Parathyroid adenoma (tissue), 2 donors: ENCODE measurements around the gene TPRG1L.

Experiments
- H2AFZ ChIP-seq: fragments of 300-600 bp; sonication (generic); one replicate; pipeline ENCODE4 v1.7.0; 2017; ENCODE audit warnings: antibody characterized with exemption, mild to moderate bottlenecking
- H3K27ac ChIP-seq: fragments of 300-600 bp; sonication (generic); one replicate; pipeline ENCODE4 v1.7.0; 2017
- H3K27me3 ChIP-seq: fragments of 300-600 bp; sonication (generic); one replicate; pipeline ENCODE4 v1.7.0; 2017; ENCODE audit warnings: low read length; ENCODE audit not compliant: control insufficient read depth, insufficient read depth
- H3K36me3 ChIP-seq: fragments of 300-600 bp; sonication (generic); one replicate; pipeline ENCODE4 v1.7.0; 2017; ENCODE audit warnings: low read length; ENCODE audit not compliant: control insufficient read depth, insufficient read depth
- H3K4me1 ChIP-seq: fragments of 300-600 bp; sonication (generic); one replicate; pipeline ENCODE4 v1.7.0; 2017; ENCODE audit warnings: control low read depth
- H3K4me2 ChIP-seq: fragments of 300-600 bp; sonication (generic); one replicate; pipeline ENCODE4 v1.7.0; 2017; ENCODE audit warnings: low read length
- H3K4me3 ChIP-seq: fragments of 300-600 bp; sonication (generic); one replicate; pipeline ENCODE4 v1.7.0; 2017; ENCODE audit warnings: low read depth, low read length
- H3K79me2 ChIP-seq: fragments of 300-600 bp; sonication (generic); one replicate; pipeline ENCODE4 v1.7.0; 2017; ENCODE audit warnings: control low read depth
- H3K9ac ChIP-seq: fragments of 300-600 bp; sonication (generic); one replicate; pipeline ENCODE4 v1.7.0; 2017; ENCODE audit warnings: mild to moderate bottlenecking
- H3K9me3 ChIP-seq: fragments of 300-600 bp; sonication (generic); one replicate; pipeline ENCODE4 v1.7.0; 2017; ENCODE audit warnings: low read length; ENCODE audit not compliant: control insufficient read depth
- CTCF ChIP-seq: fragments of 300-600 bp; sonication (generic); IDR thresholded peaks from one replicate; pipeline ENCODE4 v1.7.0; 2017; ENCODE audit warnings: antibody characterized with exemption, mild to moderate bottlenecking
- donor health status: primary hyperparathyroidism.

The TPRG1L gene

GRCh38 chr1:3627515-3628253 lies 2.9 kb downstream of the TPRG1L start:
- Histone ChIP-seq H3K4me3 (no peak overlapping the region), H3K9ac (no peak overlapping the region), H3K4me1 (no peaks in the 10 kb centered on the region), H3K4me2 (no peak overlapping the region), H3K9me3 (no peaks in the 10 kb centered on the region), H3K27ac (no peak overlapping the region), H2AFZ (no peak overlapping the region), H3K27me3 (no peaks in the 10 kb centered on the region), H3K79me2 (no peaks in the 10 kb centered on the region), H3K36me3 (no peaks in the 10 kb centered on the region)
- TF ChIP-seq CTCF = no peak

- no peak overlapping the region for H3K4me2 ChIP-seq
- H3K27ac ChIP-seq = no peak overlapping the region
- H3K36me3 ChIP-seq = no peaks in the 10 kb centered on the region
Measured at GRCh38 chr1:3628445-3628844, 3.6 kb downstream of the TPRG1L start.

GRCh38 chr1:3629561-3630160 lies 4.8 kb downstream of the TPRG1L start:
- H3K36me3 ChIP-seq = no peaks in the 10 kb centered on the region
- no peak for TF ChIP-seq CTCF
- H3K27ac ChIP-seq = no peak overlapping the region
- no peak overlapping the region for H3K4me3 ChIP-seq
- H3K79me2 ChIP-seq = no peaks in the 10 kb centered on the region
- no peaks in the 10 kb centered on the region for H3K27me3 ChIP-seq
- H3K4me1 ChIP-seq = no peaks in the 10 kb centered on the region
- no peak overlapping the region for H3K4me2 ChIP-seq
- H3K9me3 ChIP-seq = no peaks in the 10 kb centered on the region
- H2AFZ ChIP-seq = no peak overlapping the region
- H3K9ac ChIP-seq = no peak overlapping the region

More at GRCh38 chr1:3628445-3628844, 3.6 kb downstream of the TPRG1L start:
- no peak for TF ChIP-seq CTCF
- no peaks in the 10 kb centered on the region for H3K4me1 ChIP-seq
- no peaks in the 10 kb centered on the region for H3K9me3 ChIP-seq
- no peak overlapping the region for H3K9ac ChIP-seq
- no peak overlapping the region for H2AFZ ChIP-seq
- H3K79me2 ChIP-seq = no peaks in the 10 kb centered on the region
- no peaks in the 10 kb centered on the region for H3K27me3 ChIP-seq
- no peak overlapping the region for H3K4me3 ChIP-seq

GRCh38 chr1:3630161-3630611 lies 5.4 kb downstream of the TPRG1L start:
- Histone ChIP-seq H3K4me1 (no peaks in the 10 kb centered on the region), H3K36me3 (no peaks in the 10 kb centered on the region), H3K9ac (no peak overlapping the region)

More at GRCh38 chr1:3630161-3630611, 5.4 kb downstream of the TPRG1L start:
- no peak overlapping the region for H3K4me2 ChIP-seq
- H3K4me3 ChIP-seq = no peak overlapping the region
- no peak overlapping the region for H2AFZ ChIP-seq
- H3K27ac ChIP-seq = no peak overlapping the region
- no peak for TF ChIP-seq CTCF
- H3K79me2 ChIP-seq = no peaks in the 10 kb centered on the region
- H3K27me3 ChIP-seq = no peaks in the 10 kb centered on the region
- H3K9me3 ChIP-seq = no peaks in the 10 kb centered on the region
